Measurements from ENCODE around the gene PIGB. TPM values are rescaled to one million over a fixed set of nuclear protein-coding genes. Genes with fewer than 3 reads are reported as not detected.
"Not testable (repeated sequence)": the region's sequence is repeated elsewhere in the genome, so short reads cannot be mapped to it uniquely, and the experiment has no call there.

The PIGB gene
- total RNA-seq, 1 donor from 2014 or later = 8.6 TPM

DNA sequence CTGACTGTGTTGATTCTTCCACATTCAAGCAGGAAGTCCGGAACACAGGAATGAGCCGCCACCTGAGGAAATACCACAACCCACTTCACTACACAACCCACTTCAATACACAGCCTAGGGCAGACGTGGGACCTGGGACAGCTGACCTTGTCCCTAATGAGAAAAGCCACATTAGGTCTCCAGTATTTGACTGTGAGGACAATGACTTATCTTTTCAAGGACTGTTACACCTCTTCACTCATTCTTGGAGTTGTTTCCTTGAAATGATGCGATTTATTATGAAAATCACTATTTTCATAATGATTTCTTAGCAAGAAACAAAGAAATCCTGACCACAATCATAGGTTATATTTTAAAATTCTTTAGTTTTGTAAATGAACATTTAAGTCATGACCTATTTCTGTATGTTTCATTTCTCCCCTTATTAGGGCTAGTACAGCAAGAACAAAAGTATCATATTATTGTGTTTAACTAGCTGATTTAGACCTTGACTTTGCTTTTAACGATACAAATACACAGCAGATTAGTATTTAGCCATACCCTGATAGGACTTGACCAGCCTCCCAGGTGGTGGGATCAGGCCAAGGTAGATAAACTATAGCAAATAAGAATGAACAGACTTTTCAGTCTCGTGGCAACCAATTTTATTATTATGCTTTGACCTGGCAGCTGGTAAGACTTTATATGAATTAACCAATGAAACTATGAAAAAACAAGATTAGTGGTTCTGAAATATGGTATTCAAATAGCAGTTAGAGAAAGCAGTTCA is 35.5 kb upstream of the PIGB start:
- TF ChIP-seq CTCF (IDR thresholded peaks at IDR 0.05) = no peak
- ATAC-seq (peak; percentile 86), DNase-seq (no peak)
- intact Hi-C loops (cut with DNase I) = no loop called here
- no peak overlapping the region for H3K4me3 ChIP-seq
- H3K27ac ChIP-seq = peak overlapping the region; percentile 70
- no peaks in the 10 kb centered on the region for H3K36me3 ChIP-seq
- no peaks in the 10 kb centered on the region for H3K9me3 ChIP-seq
- H3K27me3 ChIP-seq = no peaks in the 10 kb centered on the region
- H3K4me1 ChIP-seq = peaks cover 41% of the 10 kb centered on the region

DNA sequence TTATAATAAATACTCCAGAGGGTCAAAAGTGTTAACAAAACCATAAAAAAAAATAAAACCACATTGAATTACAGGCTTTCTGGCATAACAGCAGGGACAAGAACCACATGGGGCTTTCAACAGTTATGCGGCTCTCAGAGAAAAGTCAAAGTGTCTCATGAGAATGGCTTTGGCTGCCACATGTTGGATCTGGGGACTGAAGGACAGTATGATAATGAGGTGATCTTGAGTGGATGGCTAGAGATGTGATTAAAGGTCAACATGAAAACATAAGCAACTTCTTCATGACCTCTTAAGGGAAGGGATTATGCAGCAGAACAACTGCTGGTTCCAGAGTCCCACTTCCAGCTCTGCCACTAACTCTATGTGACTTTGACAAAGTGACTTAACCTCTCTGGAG is 34.6 kb upstream of the PIGB start:
- no peak for TF ChIP-seq CTCF (IDR thresholded peaks at IDR 0.05)
- ATAC-seq (no peak), DNase-seq (no peak)
- Histone ChIP-seq H3K27ac (peak overlapping the region; percentile 70), H3K4me3 (no peak overlapping the region), H3K9me3 (no peaks in the 10 kb centered on the region), H3K36me3 (no peaks in the 10 kb centered on the region), H3K27me3 (no peaks in the 10 kb centered on the region), H3K4me1 (peaks cover 41% of the 10 kb centered on the region)
- intact Hi-C loops (cut with DNase I) = no loop called here

GRCh38 chr15:55286442-55287189 is 32.4 kb upstream of the PIGB start:
- DNase-seq; H3K9me3 ChIP-seq; H3K27ac ChIP-seq; H3K36me3 ChIP-seq; ATAC-seq; intact Hi-C loops (cut with DNase I); H3K27me3 ChIP-seq; H3K4me3 ChIP-seq: not testable (repeated sequence)
- peaks cover 33% of the 10 kb centered on the region for H3K4me1 ChIP-seq

GRCh38 chr15:55288006-55288717 is 30.9 kb upstream of the PIGB start:
- Histone ChIP-seq H3K4me3 (peak overlapping the region; percentile 80), H3K9me3 (no peaks in the 10 kb centered on the region), H3K4me1 (peaks cover 17% of the 10 kb centered on the region), H3K27ac (peak overlapping the region; percentile 94), H3K27me3 (no peaks in the 10 kb centered on the region), H3K36me3 (no peaks in the 10 kb centered on the region)
- intact Hi-C loops (cut with DNase I) = no loop called here
- DNase-seq = no peak
- ATAC-seq = no peak
- TF ChIP-seq CTCF (IDR thresholded peaks at IDR 0.05) = no peak

- DNase-seq = peak; percentile 72
- H3K4me1 ChIP-seq = peaks cover 8% of the 10 kb centered on the region
- intact Hi-C loops (cut with DNase I) = no loop called here
These were observed 29.8 kb upstream of the PIGB start for GRCh38 chr15:55289011-55289745.

More at GRCh38 chr15:55289011-55289745, 29.8 kb upstream of the PIGB start:
- H3K27me3 ChIP-seq = no peaks in the 10 kb centered on the region
- ATAC-seq = peak; percentile 57
- peak overlapping the region; percentile 94 for H3K27ac ChIP-seq
- H3K36me3 ChIP-seq = no peaks in the 10 kb centered on the region
- H3K4me3 ChIP-seq = peak overlapping the region; percentile 80
- H3K9me3 ChIP-seq = no peaks in the 10 kb centered on the region
- TF ChIP-seq CTCF (IDR thresholded peaks at IDR 0.05) = no peak
